GM21381 (cell line): ENCODE data around the gene ZSCAN18.
"Not testable (repeated sequence)": the region's sequence is repeated elsewhere in the genome, so short reads cannot be mapped to it uniquely, and the experiment has no call there.

ENCODE experiments used
- ATAC-seq: cut with Tn5 transposase; IDR thresholded peaks from one replicate; pipeline ENCODE4 v1.9.1; 2021; ENCODE audit warnings: mild to moderate bottlenecking, moderate library complexity; ENCODE audit not compliant: unreplicated experiment

The ZSCAN18 gene, protein sequence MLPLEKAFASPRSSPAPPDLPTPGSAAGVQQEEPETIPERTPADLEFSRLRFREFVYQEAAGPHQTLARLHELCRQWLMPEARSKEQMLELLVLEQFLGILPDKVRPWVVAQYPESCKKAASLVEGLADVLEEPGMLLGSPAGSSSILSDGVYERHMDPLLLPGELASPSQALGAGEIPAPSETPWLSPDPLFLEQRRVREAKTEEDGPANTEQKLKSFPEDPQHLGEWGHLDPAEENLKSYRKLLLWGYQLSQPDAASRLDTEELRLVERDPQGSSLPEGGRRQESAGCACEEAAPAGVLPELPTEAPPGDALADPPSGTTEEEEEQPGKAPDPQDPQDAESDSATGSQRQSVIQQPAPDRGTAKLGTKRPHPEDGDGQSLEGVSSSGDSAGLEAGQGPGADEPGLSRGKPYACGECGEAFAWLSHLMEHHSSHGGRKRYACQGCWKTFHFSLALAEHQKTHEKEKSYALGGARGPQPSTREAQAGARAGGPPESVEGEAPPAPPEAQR

DNA sequence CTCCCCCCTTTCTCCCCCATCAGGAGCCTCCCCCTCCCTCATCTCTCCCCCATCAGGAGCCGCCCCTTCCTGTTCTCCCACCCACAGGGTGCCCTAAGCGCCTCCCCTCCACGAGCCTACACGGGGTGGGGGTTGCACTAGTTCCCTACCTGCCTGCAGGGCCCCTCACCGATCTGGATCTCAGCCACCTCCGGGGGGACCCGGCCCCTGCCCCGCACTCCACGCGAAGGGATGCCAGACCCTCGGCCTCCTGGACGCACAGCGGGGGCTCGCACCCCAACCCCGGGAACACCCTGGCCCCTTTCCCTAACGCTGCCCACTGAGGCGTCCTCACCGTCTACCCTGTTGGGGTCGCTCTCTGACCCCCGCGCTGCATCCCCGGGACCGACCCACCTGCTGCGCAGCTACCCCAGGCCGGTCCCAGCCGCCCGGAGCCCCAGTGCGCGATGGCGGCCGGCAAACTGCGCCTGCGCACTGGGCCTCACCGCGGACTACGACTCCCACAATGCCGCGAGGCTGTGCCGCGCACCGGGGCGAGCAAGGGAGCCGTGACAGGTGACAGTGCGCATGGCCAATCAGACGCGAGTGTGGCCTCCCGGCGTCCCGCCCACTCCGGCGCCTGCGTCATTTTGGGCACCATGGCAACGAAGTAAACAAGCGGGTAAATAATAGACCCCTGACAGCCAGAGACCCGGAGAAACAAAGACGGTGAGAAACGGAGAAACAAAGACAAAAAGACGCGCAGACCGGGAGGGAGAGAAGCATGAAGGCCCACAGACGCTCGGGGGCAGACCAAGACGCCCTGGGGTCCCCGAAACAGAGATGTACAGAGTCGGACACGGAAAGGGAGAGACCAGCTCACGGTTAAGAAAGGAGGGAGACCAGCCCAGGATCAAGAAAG, at the start of gene ZSCAN18:
Gene ZSCAN18, minus strand, starts transcription at position 451 of the 901 bp plus-strand sequence. CDS start 7,964 bp downstream, outside the sequence.
- no peak for ATAC-seq

DNA sequence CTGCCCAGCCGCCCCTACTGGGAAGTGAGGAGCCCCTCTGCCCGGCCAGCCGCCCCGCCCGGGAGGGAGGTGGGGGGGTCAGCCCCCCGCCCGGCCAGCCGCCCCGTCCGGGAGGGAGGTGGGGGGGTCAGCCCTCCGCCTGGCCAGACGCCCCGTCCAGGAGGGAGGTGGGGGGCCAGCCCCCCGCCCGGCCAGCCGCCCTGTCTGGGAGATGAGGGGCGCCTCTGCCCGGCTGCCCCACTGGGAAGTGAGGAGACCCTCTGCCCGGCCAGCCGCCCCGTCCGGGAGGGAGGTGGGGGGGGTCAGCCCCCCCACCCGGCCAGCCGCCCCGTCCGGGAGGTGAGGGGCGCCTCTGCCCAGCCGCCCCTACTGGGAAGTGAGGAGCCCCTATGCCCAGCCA, 49.4 kb upstream of the ZSCAN18 start:
- ATAC-seq: not testable (repeated sequence)

DNA sequence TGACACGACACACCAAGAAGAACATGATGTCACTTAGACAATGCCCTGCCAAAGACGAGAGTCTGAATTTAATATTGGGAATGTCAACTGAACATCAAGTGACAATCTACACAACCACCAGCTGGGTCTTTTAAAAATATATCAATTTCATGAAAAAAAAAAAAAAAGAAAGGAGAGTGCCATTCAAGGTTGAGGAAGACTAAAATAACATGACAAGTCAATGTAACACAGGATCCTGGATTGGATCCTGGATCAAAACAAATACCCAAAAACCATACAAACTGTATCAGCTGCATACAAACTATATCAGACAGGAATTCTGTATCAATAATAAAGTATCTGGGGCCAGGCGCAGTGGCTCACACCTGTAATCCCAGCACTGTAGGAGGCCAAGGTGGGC, 47.8 kb upstream of the ZSCAN18 start:
- ATAC-seq: no peak

DNA sequence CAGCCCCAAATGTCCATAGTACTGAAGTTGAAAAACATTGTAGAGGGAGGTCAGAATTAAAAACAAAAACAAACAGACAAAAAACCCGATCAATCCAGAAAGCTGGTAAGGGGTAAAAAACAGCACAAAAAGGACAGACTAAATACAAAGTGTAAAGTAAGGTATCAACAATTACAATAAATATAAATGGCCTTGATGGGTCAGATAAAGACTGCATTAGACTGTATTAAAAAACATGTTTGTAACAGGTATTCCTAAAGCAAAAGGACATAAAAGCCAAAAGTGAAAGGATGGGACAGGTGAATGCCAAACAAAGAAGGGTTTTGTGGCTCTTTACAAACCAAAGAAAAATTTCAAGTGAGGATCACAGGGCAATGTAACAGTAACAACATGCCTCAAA, 36.2 kb upstream of the ZSCAN18 start:
- no peak for ATAC-seq

- no peak for ATAC-seq
These were observed 31.3 kb upstream of the ZSCAN18 start for GRCh38 chr19:58129284-58129683.

DNA sequence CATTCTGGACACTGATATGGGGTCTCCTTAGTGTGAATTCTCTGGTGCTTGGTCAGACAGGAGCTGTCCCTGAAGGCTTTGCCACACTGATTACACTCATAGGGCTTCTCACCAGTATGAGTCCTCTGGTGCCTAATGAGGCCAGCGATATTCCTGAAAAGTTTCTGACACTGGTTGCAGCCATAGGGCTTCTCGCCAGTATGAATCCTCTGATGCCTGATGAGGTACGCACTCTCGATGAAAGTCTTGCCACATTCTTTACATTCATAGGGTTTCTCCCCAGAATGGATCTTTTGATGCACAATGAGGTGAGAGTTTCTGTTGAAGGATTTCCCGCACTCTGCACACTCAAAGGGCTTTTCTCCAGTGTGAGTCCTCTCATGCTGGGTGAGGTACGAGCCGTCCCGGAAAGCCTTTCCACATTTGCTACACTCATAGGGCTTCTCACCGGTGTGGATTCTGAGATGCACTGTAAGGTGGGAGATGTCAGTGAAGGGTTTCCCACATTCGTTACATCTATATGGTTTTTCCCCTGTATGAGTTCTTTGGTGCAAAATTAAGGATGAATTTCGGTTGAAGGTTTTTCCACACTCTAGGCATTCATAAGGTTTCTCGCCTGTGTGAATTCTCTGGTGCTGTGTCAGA, 30.1 kb upstream of the ZSCAN18 start:
- no peak for ATAC-seq

GRCh38 chr19:58123354-58123753, 25.3 kb upstream of the ZSCAN18 start:
- ATAC-seq: no peak

- no peak for ATAC-seq
These were observed 21.1 kb upstream of the ZSCAN18 start for GRCh38 chr19:58118979-58119733.

- ATAC-seq: no peak
These were observed 20.0 kb upstream of the ZSCAN18 start for GRCh38 chr19:58117841-58118575.

GRCh38 chr19:58108546-58108817, 10.5 kb upstream of the ZSCAN18 start:
- ATAC-seq: no peak

GRCh38 chr19:58107778-58108545, 9.9 kb upstream of the ZSCAN18 start:
- ATAC-seq: no peak

DNA sequence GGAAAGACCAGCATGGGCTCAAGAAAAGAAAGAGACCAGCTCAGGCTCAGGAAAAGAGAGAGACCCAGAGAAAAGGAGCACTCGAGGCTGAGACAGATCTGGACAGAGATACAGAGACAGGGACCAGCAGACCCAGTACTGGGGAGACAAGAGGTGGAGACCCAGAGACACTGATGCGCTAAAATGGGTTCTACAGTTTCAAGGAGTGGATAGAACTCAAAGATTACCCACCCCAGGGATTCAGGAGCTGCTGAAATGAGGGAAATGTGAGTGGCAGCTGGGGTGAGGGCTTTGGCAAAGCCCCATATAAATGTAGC, 609 bp upstream of the ZSCAN18 start:
- ATAC-seq: no peak

- ATAC-seq: no peak
These were observed 682 bp downstream of the ZSCAN18 start for GRCh38 chr19:58097349-58097748.

DNA sequence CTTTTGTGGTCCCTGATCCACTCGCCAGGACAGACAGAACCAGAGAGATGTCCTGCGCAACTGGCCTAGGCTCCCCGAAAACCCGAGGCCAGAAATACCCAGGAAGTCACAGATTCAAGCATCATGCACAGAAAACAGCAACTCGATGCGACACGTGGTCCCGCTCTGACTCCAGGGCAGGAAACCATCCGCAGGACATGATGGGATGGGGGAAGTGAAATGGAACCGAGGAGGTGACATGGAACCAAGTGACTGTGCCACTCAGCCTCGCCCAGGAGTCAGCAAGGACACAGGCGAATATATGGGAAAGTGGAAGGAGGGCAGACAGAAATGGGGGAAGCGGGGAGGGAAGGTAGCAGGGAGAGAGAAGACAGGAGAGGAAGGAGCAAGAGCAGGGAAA, 1.1 kb downstream of the ZSCAN18 start:
- ATAC-seq: no peak

DNA sequence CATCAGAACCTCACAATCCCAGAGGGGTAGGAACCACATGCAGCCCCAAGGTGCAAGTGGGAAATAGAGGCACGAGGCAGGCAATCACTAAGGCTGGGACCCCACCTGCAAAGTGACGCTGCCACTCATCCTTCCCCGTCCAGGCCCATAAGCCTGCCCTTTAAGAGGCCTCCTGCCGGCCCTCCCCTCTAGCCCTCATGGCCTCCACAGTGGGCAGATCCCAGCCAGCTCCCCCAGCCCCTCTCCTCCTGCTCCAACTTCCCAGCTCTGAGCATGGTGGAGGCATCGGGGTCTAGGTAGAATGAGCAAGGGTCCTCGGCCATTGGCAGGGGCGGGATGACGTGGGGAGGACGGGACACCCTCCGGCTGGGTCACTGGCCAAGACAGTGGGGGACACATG, 2.7 kb downstream of the ZSCAN18 start:
- ATAC-seq: no peak

DNA sequence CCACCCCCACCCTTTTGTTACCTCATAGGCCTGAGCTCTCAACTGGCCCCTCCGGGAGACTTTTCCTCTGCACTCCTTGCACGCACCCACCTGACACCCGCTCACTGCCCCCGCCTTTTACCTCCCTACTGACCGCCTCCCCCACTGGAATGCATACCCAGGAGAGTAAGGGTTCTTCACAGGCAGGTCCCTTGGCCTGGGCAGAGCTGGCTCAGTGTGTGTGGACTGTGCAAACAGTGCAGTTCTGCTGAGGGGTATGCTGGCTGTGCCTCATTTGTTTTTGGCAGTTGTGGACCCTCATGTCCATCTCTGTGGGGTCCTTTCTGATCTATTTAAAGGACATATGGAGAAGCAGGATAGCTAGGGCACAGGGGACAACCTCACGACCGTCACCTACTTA, 5.0 kb downstream of the ZSCAN18 start:
- ATAC-seq: no peak

GRCh38 chr19:58091251-58091995, 6.6 kb downstream of the ZSCAN18 start:
- ATAC-seq: no peak

DNA sequence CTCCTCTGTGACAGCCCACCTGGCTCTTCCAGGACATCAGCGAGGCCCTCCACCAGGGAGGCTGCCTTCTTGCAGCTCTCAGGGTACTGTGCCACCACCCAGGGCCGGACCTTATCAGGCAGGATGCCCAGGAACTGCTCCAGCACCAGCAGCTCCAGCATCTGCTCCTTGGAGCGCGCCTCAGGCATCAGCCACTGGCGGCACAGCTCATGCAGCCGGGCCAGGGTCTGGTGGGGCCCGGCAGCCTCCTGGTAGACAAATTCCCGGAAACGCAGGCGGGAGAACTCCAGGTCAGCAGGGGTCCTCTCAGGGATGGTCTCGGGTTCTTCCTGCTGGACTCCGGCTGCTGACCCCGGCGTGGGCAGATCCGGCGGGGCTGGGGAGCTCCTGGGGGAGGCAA, 8.2 kb downstream of the ZSCAN18 start:
- no peak for ATAC-seq
